SK-N-SH treated with all-trans-retinoic acid at 6 μM for 48 hours (cell line): ENCODE results near the gene SEMG2.

ENCODE experiments used
- ATAC-seq: fragments of 200-7000 bp; cut with Tn5 transposase; 3 replicates; pipeline ENCODE4 v1.9.1; 2020; ENCODE audit warnings: mild to moderate bottlenecking, moderate library complexity
- ARNTL ChIP-seq: fragments of 450-650 bp; formaldehyde crosslinking; IDR thresholded peaks from 2 replicates; pipeline ENCODE4 v1.5.0; 2020; ENCODE audit warnings: low read depth, mild to moderate bottlenecking, moderate library complexity, borderline replicate concordance
- BACH2 ChIP-seq: fragments of 250-450 bp; sonication (Bioruptor Pico); IDR thresholded peaks from 2 replicates; pipeline ENCODE4 v1.9.0; 2021; ENCODE audit warnings: mild to moderate bottlenecking, borderline replicate concordance
- ESRRG ChIP-seq: fragments of 250-450 bp; sonication (Bioruptor Pico); IDR thresholded peaks from 2 replicates; pipeline ENCODE4 v1.6.1; 2021; ENCODE audit warnings: mild to moderate bottlenecking
- GLIS3 ChIP-seq: fragments of 250-450 bp; sonication (Bioruptor Pico); IDR thresholded peaks from 2 replicates; pipeline ENCODE4 v1.5.0; 2020; ENCODE audit warnings: mild to moderate bottlenecking, moderate library complexity
- ISL1 ChIP-seq: fragments of 250-450 bp; sonication (Bioruptor Pico); IDR thresholded peaks from 2 replicates; pipeline ENCODE4 v2.1.2; 2022; ENCODE audit warnings: mild to moderate bottlenecking, moderate library complexity
- OSR1 ChIP-seq: fragments of 250-450 bp; sonication (Bioruptor Pico); IDR thresholded peaks from 2 replicates; pipeline ENCODE4 v1.8.0; 2022; ENCODE audit warnings: moderate library complexity, mild to moderate bottlenecking, inconsistent platforms
- TCF4 ChIP-seq: fragments of 250-450 bp; sonication (Bioruptor Pico); IDR thresholded peaks from 2 replicates; pipeline ENCODE4 v1.8.0; 2021; ENCODE audit warnings: mild to moderate bottlenecking, moderate library complexity, borderline replicate concordance
- TOX ChIP-seq: fragments of 250-450 bp; sonication (Bioruptor Pico); IDR thresholded peaks from 2 replicates; pipeline ENCODE4 v1.8.0; 2021; ENCODE audit warnings: mild to moderate bottlenecking, moderate library complexity, borderline replicate concordance
- ZC3H10 ChIP-seq: fragments of 250-450 bp; sonication (Bioruptor Pico); IDR thresholded peaks from 2 replicates; pipeline ENCODE4 v1.5.1; 2021; ENCODE audit warnings: mild to moderate bottlenecking, moderate library complexity
- ZFP3 ChIP-seq: fragments of 250-450 bp; sonication (Bioruptor Pico); IDR thresholded peaks from 2 replicates; pipeline ENCODE4 v1.5.0; 2020; ENCODE audit warnings: mild to moderate bottlenecking, moderate library complexity
- ZFP30 ChIP-seq: fragments of 450-650 bp; formaldehyde crosslinking; IDR thresholded peaks from 2 replicates; pipeline ENCODE4 v1.5.0; 2022; ENCODE audit warnings: mild to moderate bottlenecking, moderate library complexity
- ZNF565 ChIP-seq: fragments of 450-650 bp; formaldehyde crosslinking; conservative IDR thresholded peaks from 2 replicates; pipeline ENCODE4 v1.5.0; 2020; ENCODE audit warnings: low read depth, mild to moderate bottlenecking, moderate library complexity
- ZNF70 ChIP-seq: fragments of 450-650 bp; formaldehyde crosslinking; IDR thresholded peaks from 2 replicates; pipeline ENCODE4 v1.5.0; 2020; ENCODE audit warnings: mild to moderate bottlenecking, moderate library complexity
- ZNF8 ChIP-seq: fragments of 450-650 bp; formaldehyde crosslinking; IDR thresholded peaks from 2 replicates; pipeline ENCODE4 v1.5.0; 2020; ENCODE audit warnings: mild to moderate bottlenecking, moderate library complexity
- TF ChIP-seq, protein P1 (sequence below): fragments of 250-450 bp; sonication (Bioruptor Pico); IDR thresholded peaks from 2 replicates; pipeline ENCODE4 v1.8.0; 2021; ENCODE audit warnings: low read depth, mild to moderate bottlenecking, moderate library complexity, borderline replicate concordance
- TF ChIP-seq, protein P2 (sequence below): fragments of 250-450 bp; sonication (Bioruptor Pico); IDR thresholded peaks from 2 replicates; pipeline ENCODE4 v1.5.0; 2020; ENCODE audit warnings: mild to moderate bottlenecking, moderate library complexity
- TF ChIP-seq, protein P3 (sequence below): fragments of 250-450 bp; sonication (Bioruptor Pico); IDR thresholded peaks from 2 replicates; pipeline ENCODE4 v1.5.1; 2020; ENCODE audit warnings: low read depth, mild to moderate bottlenecking, moderate library complexity
- TF ChIP-seq, protein P4 (sequence below): fragments of 250-450 bp; sonication (Bioruptor Pico); IDR thresholded peaks from 2 replicates; pipeline ENCODE4 v1.5.1; 2021; ENCODE audit warnings: mild to moderate bottlenecking, moderate library complexity

SEMG2 gene

DNA sequence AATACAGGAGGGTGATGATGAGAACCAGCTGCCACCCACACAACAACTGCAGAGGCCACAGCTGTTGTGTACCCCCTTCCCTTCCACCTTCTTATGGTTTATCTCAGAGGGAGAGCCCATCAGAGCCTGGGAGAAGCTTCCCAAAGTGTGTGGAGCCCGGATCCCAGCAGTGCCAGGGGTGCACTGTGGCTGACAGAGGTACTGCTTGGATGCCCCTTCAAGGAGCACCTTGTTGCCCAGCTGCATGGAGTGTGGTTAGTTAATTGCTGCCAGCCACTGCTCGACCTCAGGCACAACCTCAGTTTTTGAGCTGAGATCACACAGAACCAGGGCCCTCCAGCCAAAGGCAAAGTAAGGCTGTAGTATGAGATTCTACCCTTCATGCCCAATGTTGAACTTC lies 33.5 kb upstream of the SEMG2 start:
- no peak for ATAC-seq
- TF ChIP-seq, protein P1, sequence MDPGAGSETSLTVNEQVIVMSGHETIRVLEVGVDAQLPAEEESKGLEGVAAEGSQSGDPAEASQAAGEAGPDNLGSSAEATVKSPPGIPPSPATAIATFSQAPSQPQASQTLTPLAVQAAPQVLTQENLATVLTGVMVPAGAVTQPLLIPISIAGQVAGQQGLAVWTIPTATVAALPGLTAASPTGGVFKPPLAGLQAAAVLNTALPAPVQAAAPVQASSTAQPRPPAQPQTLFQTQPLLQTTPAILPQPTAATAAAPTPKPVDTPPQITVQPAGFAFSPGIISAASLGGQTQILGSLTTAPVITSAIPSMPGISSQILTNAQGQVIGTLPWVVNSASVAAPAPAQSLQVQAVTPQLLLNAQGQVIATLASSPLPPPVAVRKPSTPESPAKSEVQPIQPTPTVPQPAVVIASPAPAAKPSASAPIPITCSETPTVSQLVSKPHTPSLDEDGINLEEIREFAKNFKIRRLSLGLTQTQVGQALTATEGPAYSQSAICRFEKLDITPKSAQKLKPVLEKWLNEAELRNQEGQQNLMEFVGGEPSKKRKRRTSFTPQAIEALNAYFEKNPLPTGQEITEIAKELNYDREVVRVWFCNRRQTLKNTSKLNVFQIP (CRISPR knock-in tag): no peak
- TF ChIP-seq ZNF565 (CRISPR knock-in tag) (no peak), ZNF8 (CRISPR knock-in tag) (no peak)

DNA sequence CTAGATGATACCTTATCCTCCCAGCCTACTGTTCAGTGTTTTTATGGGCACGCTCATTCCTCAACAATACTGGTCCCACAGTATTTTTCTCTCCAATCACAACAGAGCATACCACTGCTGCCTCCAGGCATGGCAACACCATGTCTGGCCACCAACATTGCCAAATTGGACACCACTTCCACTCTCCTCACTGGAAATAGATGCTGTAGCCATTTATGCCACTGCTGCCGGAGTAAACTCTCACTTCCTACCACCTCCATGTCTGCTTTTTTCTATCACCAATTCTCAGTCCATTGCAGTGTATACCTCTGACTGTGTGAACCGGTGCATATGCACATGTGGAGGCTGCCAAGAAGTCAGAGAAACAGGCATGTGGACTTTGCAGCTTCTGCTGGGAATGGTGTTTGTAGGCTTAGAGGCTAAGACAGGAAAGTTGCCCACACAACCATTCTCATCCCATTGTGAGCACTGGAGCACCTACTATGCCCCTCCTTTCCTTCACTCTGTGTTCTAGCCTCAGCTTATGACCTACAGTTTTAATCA lies 32.0 kb upstream of the SEMG2 start:
- TF ChIP-seq, protein P2, sequence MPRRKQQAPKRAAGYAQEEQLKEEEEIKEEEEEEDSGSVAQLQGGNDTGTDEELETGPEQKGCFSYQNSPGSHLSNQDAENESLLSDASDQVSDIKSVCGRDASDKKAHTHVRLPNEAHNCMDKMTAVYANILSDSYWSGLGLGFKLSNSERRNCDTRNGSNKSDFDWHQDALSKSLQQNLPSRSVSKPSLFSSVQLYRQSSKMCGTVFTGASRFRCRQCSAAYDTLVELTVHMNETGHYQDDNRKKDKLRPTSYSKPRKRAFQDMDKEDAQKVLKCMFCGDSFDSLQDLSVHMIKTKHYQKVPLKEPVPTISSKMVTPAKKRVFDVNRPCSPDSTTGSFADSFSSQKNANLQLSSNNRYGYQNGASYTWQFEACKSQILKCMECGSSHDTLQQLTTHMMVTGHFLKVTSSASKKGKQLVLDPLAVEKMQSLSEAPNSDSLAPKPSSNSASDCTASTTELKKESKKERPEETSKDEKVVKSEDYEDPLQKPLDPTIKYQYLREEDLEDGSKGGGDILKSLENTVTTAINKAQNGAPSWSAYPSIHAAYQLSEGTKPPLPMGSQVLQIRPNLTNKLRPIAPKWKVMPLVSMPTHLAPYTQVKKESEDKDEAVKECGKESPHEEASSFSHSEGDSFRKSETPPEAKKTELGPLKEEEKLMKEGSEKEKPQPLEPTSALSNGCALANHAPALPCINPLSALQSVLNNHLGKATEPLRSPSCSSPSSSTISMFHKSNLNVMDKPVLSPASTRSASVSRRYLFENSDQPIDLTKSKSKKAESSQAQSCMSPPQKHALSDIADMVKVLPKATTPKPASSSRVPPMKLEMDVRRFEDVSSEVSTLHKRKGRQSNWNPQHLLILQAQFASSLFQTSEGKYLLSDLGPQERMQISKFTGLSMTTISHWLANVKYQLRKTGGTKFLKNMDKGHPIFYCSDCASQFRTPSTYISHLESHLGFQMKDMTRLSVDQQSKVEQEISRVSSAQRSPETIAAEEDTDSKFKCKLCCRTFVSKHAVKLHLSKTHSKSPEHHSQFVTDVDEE (CRISPR knock-in tag): no peak
- TF ChIP-seq ARNTL (CRISPR knock-in tag) (no peak), ZNF70 (CRISPR knock-in tag) (no peak), ZNF565 (CRISPR knock-in tag) (no peak), ZFP30 (no peak), GLIS3 (CRISPR knock-in tag) (no peak), ZC3H10 (CRISPR knock-in tag) (no peak), TCF4 (CRISPR knock-in tag) (no peak)
- TF ChIP-seq, protein P3, sequence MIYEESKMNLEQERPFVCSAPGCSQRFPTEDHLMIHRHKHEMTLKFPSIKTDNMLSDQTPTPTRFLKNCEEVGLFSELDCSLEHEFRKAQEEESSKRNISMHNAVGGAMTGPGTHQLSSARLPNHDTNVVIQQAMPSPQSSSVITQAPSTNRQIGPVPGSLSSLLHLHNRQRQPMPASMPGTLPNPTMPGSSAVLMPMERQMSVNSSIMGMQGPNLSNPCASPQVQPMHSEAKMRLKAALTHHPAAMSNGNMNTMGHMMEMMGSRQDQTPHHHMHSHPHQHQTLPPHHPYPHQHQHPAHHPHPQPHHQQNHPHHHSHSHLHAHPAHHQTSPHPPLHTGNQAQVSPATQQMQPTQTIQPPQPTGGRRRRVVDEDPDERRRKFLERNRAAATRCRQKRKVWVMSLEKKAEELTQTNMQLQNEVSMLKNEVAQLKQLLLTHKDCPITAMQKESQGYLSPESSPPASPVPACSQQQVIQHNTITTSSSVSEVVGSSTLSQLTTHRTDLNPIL: no peak
- TF ChIP-seq, all 23 proteins: peak for 0
- no peak for ATAC-seq

DNA sequence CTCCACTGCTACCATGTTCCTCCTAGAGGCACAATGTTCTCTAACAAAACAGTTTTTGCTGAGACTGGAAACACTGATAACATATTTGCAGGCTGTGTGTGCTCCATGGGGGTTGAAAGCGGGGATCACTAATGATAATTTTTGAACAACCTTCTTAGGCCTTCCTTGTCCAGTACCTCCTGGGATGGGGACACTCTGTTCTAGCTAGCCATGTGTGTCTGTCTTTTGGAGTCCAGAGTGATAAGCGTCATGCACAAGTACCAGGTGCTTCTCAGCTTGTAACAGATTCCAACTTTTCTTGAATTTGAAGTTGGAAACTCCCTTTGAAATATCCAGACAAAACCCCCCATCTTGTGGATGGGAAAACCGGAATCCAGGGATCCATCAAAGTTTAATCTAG lies 31.3 kb upstream of the SEMG2 start:
- ATAC-seq: no peak
- TF ChIP-seq BACH2 (no peak), OSR1 (CRISPR knock-in tag) (no peak), ZNF70 (CRISPR knock-in tag) (no peak), ESRRG (CRISPR knock-in tag) (no peak), ZC3H10 (CRISPR knock-in tag) (no peak), TCF4 (CRISPR knock-in tag) (no peak)
- TF ChIP-seq, protein P1 (CRISPR knock-in tag): no peak

DNA sequence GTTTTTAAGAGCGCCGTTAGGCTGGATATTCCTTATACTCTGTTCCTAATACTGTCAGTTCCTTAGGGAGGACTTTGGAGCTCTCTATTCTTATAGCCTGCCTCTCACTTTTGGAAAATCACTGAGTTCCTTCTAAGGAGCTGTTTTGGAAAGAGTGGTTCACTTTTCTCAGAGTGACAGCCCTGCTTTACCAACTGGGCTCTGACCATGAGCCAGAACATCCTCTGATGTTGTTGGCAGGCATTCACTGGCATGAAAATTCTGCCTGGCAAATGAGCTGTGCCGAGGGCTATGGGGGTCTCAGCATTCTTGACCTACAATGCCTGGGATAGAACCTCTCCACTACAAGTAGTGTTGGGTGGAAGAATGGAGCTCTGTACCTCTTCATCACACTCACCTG lies 29.2 kb upstream of the SEMG2 start:
- no peak for ATAC-seq
- TF ChIP-seq GLIS3 (CRISPR knock-in tag) (no peak), ESRRG (CRISPR knock-in tag) (no peak), ZNF8 (CRISPR knock-in tag) (no peak), ZNF565 (CRISPR knock-in tag) (no peak), ZFP3 (CRISPR knock-in tag) (no peak), ISL1 (CRISPR knock-in tag) (no peak), TOX (CRISPR knock-in tag) (no peak), TCF4 (CRISPR knock-in tag) (no peak), ARNTL (CRISPR knock-in tag) (no peak), ZC3H10 (CRISPR knock-in tag) (no peak)
- TF ChIP-seq, protein P4, sequence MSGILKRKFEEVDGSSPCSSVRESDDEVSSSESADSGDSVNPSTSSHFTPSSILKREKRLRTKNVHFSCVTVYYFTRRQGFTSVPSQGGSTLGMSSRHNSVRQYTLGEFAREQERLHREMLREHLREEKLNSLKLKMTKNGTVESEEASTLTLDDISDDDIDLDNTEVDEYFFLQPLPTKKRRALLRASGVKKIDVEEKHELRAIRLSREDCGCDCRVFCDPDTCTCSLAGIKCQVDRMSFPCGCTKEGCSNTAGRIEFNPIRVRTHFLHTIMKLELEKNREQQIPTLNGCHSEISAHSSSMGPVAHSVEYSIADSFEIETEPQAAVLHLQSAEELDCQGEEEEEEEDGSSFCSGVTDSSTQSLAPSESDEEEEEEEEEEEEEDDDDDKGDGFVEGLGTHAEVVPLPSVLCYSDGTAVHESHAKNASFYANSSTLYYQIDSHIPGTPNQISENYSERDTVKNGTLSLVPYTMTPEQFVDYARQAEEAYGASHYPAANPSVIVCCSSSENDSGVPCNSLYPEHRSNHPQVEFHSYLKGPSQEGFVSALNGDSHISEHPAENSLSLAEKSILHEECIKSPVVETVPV (CRISPR knock-in tag): no peak
